Prostate gland (tissue), 2 donors: ENCODE data around the gene TTYH1.

ENCODE experiments used
- POLR2A ChIP-seq: fragments of 450-650 bp; IDR thresholded peaks from one replicate; pipeline ENCODE4 v1.6.1; 2016; ENCODE audit warnings: antibody characterized with exemption, mild to moderate bottlenecking
- POLR2AphosphoS5 ChIP-seq: sonication (generic); formaldehyde crosslinking; IDR thresholded peaks from one replicate; pipeline ENCODE4 v1.6.1; 2017; ENCODE audit warnings: antibody characterized with exemption
- TF ChIP-seq, protein P1 (sequence below), 4 experiments: fragments of 200-600 bp in 2 of 4; fragments of 450-650 bp in 2 of 4; sonication (generic) in 2 of 4; IDR thresholded peaks; 1 replicate in 3 of 4; 2 replicates in 1 of 4; pipeline ENCODE4 v1.5.1; 2016 to 2019; ENCODE audit warnings: antibody characterized with exemption in 4 of 4, mild to moderate bottlenecking in 2 of 4, moderate library complexity in 2 of 4

DNA sequence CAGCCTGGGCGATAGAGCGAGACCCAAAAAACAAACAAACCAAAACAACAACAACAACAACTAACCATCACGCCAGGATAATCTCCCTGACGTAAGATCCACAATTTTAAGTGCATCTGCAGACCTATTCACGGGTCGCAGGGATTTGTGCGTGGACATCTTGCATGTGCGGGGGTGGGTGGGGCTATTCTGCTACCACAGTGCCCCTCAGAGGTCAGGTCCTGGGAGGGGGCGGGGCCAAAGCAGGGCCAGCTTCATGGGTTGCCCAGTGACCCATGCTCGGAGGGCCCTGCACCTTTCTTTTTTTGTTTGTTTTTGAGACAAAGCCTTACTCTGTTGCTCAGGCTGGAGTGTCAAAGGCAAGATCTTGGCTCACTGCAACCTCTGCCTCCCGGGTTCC is 60.4 kb downstream of the TTYH1 start:
- TF ChIP-seq, protein P1, sequence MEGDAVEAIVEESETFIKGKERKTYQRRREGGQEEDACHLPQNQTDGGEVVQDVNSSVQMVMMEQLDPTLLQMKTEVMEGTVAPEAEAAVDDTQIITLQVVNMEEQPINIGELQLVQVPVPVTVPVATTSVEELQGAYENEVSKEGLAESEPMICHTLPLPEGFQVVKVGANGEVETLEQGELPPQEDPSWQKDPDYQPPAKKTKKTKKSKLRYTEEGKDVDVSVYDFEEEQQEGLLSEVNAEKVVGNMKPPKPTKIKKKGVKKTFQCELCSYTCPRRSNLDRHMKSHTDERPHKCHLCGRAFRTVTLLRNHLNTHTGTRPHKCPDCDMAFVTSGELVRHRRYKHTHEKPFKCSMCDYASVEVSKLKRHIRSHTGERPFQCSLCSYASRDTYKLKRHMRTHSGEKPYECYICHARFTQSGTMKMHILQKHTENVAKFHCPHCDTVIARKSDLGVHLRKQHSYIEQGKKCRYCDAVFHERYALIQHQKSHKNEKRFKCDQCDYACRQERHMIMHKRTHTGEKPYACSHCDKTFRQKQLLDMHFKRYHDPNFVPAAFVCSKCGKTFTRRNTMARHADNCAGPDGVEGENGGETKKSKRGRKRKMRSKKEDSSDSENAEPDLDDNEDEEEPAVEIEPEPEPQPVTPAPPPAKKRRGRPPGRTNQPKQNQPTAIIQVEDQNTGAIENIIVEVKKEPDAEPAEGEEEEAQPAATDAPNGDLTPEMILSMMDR (IDR thresholded peaks at IDR 0.05) = no peak
- TF ChIP-seq POLR2AphosphoS5 = no peak
- no peak for TF ChIP-seq POLR2A
